GM12872 (cell line): Measurements from ENCODE around the gene RIN3.

Source experiments
- TF ChIP-seq, protein P1 (sequence below): IDR thresholded peaks from 3 replicates; pipeline ENCODE4 v1.5.1; 2011; ENCODE audit warnings: low read depth, mild to moderate bottlenecking, low read length, moderate library complexity; ENCODE audit not compliant: insufficient read depth

Gene RIN3

DNA sequence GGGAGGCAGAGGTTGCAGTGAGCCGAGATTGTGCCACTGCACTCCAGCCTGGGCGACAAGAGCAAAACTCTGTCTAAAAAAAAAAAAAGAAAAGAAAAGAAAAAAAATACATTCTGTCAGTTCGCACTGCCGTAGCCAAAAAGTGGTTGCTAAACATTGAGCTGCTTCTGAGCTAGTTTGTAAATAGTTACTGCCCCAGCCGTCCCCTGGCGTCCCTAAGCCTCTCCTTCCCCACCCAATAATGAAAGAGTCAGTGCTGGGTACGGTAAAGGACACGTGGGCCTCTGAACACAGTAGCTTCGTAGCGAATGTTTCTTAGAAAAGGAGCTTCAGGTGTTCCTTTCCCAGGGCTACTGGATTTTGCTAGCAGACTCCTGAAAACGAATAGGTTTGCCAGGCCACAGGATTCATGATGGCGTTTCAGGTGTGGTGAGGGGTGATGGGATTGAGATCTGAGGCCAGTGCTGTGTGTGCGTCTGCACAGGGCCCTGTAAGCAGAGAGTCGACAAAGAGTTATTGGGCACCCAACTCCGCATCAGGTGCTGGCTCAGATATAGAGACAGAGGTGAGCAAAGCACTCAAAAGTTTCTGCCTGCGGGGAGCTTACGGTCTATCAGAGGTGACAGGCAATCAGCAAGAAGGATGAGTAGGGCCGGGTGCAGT lies 140.8 kb downstream of the RIN3 start:
- TF ChIP-seq, protein P1, sequence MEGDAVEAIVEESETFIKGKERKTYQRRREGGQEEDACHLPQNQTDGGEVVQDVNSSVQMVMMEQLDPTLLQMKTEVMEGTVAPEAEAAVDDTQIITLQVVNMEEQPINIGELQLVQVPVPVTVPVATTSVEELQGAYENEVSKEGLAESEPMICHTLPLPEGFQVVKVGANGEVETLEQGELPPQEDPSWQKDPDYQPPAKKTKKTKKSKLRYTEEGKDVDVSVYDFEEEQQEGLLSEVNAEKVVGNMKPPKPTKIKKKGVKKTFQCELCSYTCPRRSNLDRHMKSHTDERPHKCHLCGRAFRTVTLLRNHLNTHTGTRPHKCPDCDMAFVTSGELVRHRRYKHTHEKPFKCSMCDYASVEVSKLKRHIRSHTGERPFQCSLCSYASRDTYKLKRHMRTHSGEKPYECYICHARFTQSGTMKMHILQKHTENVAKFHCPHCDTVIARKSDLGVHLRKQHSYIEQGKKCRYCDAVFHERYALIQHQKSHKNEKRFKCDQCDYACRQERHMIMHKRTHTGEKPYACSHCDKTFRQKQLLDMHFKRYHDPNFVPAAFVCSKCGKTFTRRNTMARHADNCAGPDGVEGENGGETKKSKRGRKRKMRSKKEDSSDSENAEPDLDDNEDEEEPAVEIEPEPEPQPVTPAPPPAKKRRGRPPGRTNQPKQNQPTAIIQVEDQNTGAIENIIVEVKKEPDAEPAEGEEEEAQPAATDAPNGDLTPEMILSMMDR, result no peak

DNA sequence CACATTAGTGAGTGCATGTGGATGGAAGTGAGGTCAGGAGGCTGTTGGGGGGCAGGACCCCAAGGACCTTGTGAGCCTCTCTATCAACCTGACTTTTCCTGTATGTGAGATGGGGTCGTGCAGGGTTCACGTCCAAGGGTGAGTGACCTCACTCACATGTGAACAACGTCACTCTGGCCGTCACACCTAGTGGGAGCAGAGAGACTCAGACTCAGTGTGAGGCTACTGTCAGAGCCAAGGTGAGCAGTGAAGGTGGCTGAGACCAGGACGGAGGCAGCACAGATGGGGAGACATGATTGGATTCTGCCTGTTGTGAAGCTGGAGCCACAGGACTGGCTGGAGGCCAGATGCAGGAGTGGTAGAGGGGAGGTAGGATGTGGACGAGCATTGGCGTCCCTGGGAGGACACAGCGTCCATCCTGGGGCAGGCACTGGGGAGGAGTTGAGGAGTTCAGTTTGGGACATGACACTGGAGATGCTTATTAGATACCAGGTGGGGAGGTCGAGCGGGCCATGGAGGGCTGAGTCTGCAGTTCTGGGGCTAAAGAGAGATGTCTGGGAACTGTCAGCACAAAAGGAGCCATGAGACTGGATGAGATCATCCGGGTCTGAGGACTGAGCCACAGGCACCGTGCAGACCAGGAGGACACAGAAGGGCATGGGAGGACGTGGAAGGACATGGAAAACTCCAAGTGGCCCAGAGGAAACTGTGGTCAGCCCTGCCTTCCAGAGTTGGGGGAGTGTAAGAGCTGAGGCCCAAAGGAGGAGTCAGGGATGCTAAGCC lies 142.0 kb downstream of the RIN3 start:
- TF ChIP-seq, protein P1, result no peak

DNA sequence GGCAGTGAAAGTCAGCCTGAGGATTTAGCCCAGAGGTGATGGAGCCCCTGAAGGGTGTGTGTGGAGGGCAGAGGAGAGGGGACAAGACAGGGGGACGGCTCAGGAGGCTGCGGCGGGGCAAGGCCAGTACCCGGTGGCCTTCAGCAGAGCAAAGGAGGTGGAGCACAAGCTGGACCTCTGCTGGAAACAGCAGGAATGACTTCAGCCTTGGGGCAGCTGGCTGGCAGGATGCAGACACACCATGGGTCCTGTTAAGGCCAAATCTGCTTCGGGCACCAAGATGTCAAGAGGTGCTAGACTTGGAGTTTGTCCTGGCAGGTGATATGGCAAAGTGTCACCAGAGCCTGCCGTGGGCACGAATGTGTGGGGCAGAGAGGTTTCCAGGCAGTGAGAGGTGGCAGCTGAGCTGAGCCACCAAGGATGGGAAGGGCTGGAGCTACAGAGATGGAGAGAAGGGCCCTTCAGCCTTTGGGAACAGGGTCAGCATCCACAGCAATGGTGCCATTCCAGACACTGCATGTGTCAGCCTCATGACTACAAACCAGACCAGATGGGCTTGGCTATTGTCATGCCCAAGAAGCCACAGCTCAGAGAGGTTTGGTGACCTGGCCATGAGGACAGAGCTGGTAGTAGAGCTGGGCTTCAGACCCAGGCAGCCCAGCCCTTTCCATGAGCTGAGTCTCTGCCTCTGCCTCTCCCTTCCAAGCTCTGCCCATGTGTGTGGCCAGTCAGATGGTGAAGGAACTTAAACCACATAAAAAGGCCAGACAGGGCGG lies 142.9 kb downstream of the RIN3 start:
- TF ChIP-seq, protein P1, result peak; percentile 32; the same call in 1 of the 3 replicates

DNA sequence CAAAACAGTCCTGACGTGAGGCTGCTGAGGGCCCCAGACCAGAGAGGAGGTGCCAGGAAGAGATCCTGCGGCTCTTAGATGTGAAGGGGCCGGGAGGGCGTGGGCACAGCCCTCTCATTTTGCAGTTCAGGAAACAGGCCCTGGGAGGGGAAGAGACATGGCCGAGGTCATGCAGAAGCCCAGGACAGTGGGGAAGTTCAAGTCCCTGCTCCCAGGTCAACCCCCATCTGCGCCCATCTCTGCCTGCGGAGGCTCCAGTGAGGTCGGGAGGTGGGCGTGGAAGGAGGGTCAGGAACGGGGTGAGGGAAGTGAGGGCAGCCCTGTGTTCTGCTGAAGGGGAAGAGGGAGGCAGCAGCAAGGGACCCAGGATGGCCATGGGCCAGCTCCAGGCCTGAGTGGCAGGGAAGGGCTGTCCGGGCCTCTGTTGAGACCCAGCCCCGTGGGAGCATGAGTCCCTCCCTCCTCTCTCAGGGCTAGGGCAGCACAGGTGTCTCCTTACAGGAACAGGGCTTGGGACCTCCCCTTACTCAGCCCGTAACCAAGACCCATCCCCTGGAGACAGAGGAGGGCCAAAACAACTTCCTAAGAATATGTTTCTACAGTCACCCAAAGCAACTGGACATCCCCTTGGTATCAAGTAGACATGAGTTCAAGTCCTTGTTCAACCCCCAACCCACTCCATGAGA lies 144.0 kb downstream of the RIN3 start:
- TF ChIP-seq, protein P1, result no peak

DNA sequence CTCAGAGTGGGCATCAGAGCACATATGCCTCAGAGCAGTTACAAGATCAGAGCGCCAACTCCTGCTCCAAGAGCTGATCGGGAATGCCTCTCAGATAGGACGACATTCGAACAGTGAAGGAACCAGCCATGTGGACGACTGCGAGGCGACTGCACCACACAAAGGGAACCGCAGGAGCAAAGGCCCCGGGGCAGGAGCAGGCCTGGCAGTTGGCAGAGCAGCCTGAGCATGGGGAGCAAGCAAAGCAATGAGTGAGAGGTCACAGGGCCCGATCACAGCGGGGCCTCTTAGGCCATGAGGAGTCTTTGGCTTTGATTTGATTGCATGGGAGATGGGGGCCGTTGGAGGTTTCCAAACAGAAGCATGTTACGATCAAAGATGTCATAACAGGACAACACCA lies 144.6 kb downstream of the RIN3 start:
- TF ChIP-seq, protein P1, result no peak

DNA sequence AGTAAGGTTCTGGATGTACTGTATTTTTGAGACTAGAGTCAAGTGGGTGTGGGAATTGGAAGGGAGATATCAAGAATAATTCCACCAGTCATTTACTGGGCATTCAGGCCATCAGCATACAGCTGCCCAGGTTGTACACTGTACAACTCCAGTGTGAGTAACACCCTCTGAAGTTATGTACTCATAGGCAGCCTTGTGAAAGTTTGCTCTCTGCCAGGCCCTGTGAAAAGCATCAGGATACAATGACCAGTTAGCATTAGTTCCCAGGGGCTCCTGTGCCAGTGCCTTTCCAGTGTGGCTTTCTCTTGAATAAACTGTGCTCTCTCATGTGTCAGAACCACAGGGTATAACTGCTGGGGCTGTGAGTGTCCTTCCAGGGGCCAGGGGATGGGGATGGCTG lies 145.1 kb downstream of the RIN3 start:
- TF ChIP-seq, protein P1, result no peak
